Sigmoid colon (tissue), 7 donors: ENCODE results near the gene OTOGL. TPM values are rescaled to one million over a fixed set of nuclear protein-coding genes. Genes with fewer than 3 reads are reported as not detected.

ENCODE experiments used
- DNase-seq: peaks from one replicate; pipeline ENCODE4 v3.0.0-alpha.2; 2019
- H3K27ac ChIP-seq, 4 donors: fragments of 200-600 bp; sonication (generic); one replicate each; pipeline ENCODE4 v1.5.1; 2016 to 2019; ENCODE audit warnings: mild to moderate bottlenecking in 1 of 4
- H3K27me3 ChIP-seq, 3 donors: fragments of 200-600 bp; sonication (generic); one replicate each; pipeline ENCODE4 v1.5.1; 2019; ENCODE audit warnings: mild to moderate bottlenecking in 1 of 3
- H3K36me3 ChIP-seq, 4 donors: fragments of 200-600 bp; sonication (generic); one replicate each; pipeline ENCODE4 v1.5.1; 2016 to 2019
- H3K4me1 ChIP-seq, 4 donors: fragments of 200-600 bp; sonication (generic); one replicate each; pipeline ENCODE4 v1.5.1; 2017 to 2019
- H3K4me3 ChIP-seq, 4 donors: fragments of 200-600 bp; sonication (generic); one replicate each; pipeline ENCODE4 v1.5.1; 2017 to 2019; ENCODE audit warnings: mild to moderate bottlenecking in 2 of 4, moderate library complexity in 1 of 4
- H3K9me3 ChIP-seq, 4 donors: fragments of 200-600 bp in 3 of 4; sonication (generic) in 3 of 4; one replicate each; pipeline versions ENCODE4 v1.5.1 to v1.6.1; 2013 to 2019
- EP300 ChIP-seq, 4 donors: sonication (generic); formaldehyde crosslinking; IDR thresholded peaks; one replicate each; pipeline ENCODE4 v1.6.1; 2017; ENCODE audit warnings: antibody characterized with exemption in 4 of 4
- POLR2A ChIP-seq, 2 donors: fragments of 450-650 bp; IDR thresholded peaks; one replicate each; pipeline ENCODE4 v1.6.1; 2016; ENCODE audit warnings: antibody characterized with exemption in 2 of 2, mild to moderate bottlenecking in 2 of 2, moderate library complexity in 2 of 2
- POLR2AphosphoS5 ChIP-seq, 4 donors: sonication (generic); formaldehyde crosslinking; IDR thresholded peaks; one replicate each; pipeline ENCODE4 v1.6.1; 2017; ENCODE audit warnings: antibody characterized with exemption in 4 of 4
- WGBS, 2 donors: extraction: QIAGEN DNeasy Blood & Tissue Kit; methylation state at CpG; one replicate each; pipeline ENCODE4 v1.1.7; 2013; 5-methylcytosine and 5-hydroxymethylcytosine counted together
- intact Hi-C: fragments of 100-400 bp; cut with DNase I; formaldehyde crosslinking; loops from one replicate; pipeline ENCODE4 v1.15.1; 2023
- polyA plus RNA-seq, 3 donors: library from polyadenylated mRNA; stranded (reverse); fragments of 200-250 nt; gene quantifications; one replicate each; pipeline ENCODE4 v1.2.3, GENCODE V29; 2013
- total RNA-seq, 4 donors: library from RNA; depleted of rRNA; stranded (reverse); fragments of >200 nt; gene quantifications; one replicate each; pipeline ENCODE4 v1.1.0, GENCODE V29; 2016
- TF ChIP-seq, protein P1 (sequence below), 4 experiments: fragments of 450-650 bp in 3 of 4; fragments of 200-600 bp in 1 of 4; IDR thresholded peaks; one replicate each; pipeline ENCODE4 v1.5.1; 2016 to 2019; ENCODE audit warnings: antibody characterized with exemption in 4 of 4, mild to moderate bottlenecking in 3 of 4, moderate library complexity in 2 of 4
- donor health status: healthy with polysubstance abuse.
- donor health status: Bipolar disorder and iron deficiency.
- donor health status: healthy.

OTOGL gene
- total and polyA plus RNA-seq, 7 donors, result 0.07 to 4.7 (median 0.81) TPM; not detected in 2

GRCh38 chr12:80056232-80056631, 43.1 kb upstream of the OTOGL start:
- Histone ChIP-seq H3K27ac (peak overlapping the region in 1 of 4 donors; percentile 30), H3K4me3 (no peak overlapping the region), H3K27me3 (no peaks in the 10 kb centered on the region), H3K4me1 (peaks cover 0 to 56% (median 23%) of the 10 kb centered on the region in 4 donors), H3K36me3 (no peaks in the 10 kb centered on the region), H3K9me3 (no peaks in the 10 kb centered on the region)
- WGBS, 2 donors, result 85 to 86% methylated on average over 4 of the region's 4 CpGs
- DNase-seq, result no peak
- intact Hi-C loops, result no loop called here
- TF ChIP-seq, protein P1, sequence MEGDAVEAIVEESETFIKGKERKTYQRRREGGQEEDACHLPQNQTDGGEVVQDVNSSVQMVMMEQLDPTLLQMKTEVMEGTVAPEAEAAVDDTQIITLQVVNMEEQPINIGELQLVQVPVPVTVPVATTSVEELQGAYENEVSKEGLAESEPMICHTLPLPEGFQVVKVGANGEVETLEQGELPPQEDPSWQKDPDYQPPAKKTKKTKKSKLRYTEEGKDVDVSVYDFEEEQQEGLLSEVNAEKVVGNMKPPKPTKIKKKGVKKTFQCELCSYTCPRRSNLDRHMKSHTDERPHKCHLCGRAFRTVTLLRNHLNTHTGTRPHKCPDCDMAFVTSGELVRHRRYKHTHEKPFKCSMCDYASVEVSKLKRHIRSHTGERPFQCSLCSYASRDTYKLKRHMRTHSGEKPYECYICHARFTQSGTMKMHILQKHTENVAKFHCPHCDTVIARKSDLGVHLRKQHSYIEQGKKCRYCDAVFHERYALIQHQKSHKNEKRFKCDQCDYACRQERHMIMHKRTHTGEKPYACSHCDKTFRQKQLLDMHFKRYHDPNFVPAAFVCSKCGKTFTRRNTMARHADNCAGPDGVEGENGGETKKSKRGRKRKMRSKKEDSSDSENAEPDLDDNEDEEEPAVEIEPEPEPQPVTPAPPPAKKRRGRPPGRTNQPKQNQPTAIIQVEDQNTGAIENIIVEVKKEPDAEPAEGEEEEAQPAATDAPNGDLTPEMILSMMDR (IDR thresholded peaks at IDR 0.05), result no peak
- TF ChIP-seq POLR2AphosphoS5 (IDR thresholded peaks at IDR 0.05) (no peak), POLR2A (IDR thresholded peaks at IDR 0.05) (no peak), EP300 (IDR thresholded peaks at IDR 0.05) (no peak)

DNA sequence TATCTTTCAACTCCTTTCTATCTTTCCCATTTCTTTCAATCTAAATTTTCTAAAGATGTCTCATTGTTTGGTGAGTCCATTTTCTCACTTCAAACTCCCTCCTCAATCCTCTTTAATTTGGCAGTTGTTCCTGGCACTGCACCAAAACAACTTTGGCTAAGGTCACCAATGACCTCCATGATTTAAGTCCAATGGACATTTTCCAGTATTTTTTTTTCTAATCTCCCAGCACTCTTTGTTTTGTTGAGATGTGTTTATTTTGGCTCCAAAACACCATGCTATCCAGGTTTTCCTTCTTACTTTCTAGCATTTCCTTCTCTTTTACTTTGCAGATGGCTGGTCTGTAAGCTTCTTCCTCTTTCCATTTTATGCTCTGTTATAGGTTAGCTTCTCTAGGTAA, 42.5 kb upstream of the OTOGL start:
- TF ChIP-seq POLR2AphosphoS5 (IDR thresholded peaks at IDR 0.05), result peak in 1 of 4 donors; percentile 10
- no peak for TF ChIP-seq POLR2A (IDR thresholded peaks at IDR 0.05)
- H3K27ac ChIP-seq, result peak overlapping the region in 1 of 4 donors; percentile 30
- H3K4me3 ChIP-seq, result no peak overlapping the region
- peaks cover 0 to 53% (median 19%) of the 10 kb centered on the region in 4 donors for H3K4me1 ChIP-seq
- no peaks in the 10 kb centered on the region for H3K9me3 ChIP-seq
- H3K36me3 ChIP-seq, result no peaks in the 10 kb centered on the region
- H3K27me3 ChIP-seq, result no peaks in the 10 kb centered on the region
- intact Hi-C loops, result no loop called here
- DNase-seq, result no peak

- H3K36me3 ChIP-seq, result no peaks in the 10 kb centered on the region
- H3K9me3 ChIP-seq, result no peaks in the 10 kb centered on the region
- 79 to 80% methylated on average over 2 of the region's 2 CpGs for WGBS, 2 donors
- DNase-seq, result no peak
- H3K4me1 ChIP-seq, result peaks cover 0 to 46% (median 9%) of the 10 kb centered on the region in 4 donors
- no peaks in the 10 kb centered on the region for H3K27me3 ChIP-seq
- TF ChIP-seq POLR2A (IDR thresholded peaks at IDR 0.05) (no peak), EP300 (IDR thresholded peaks at IDR 0.05) (no peak), POLR2AphosphoS5 (IDR thresholded peaks at IDR 0.05) (no peak)
- TF ChIP-seq, protein P1 (IDR thresholded peaks at IDR 0.05), result no peak
- intact Hi-C loops, result no loop called here
- no peak overlapping the region for H3K27ac ChIP-seq
- no peak overlapping the region for H3K4me3 ChIP-seq
Measured at GRCh38 chr12:80058586-80058985, 40.8 kb upstream of the OTOGL start.

DNA sequence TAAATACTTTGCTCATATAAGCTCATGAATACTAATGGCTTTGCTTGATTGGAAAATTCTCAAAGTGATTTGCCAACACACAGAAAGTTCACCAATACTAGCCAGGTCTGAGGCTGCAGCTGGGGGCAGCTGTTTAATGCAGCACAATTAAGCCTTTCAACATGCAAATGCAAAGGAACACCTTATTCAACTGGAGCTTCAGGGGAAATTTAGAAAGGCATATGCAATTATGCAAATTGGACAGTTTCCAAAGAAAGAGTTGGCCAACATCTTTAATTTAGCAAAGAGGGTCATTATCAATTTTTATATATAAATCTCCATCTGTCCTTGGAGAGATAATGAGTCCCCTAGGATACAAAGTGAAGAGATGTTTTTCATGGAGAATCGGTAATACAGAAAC, 40.2 kb upstream of the OTOGL start:
- intact Hi-C loops, result no loop called here
- TF ChIP-seq EP300 (IDR thresholded peaks at IDR 0.05), result no peak
- no peak for TF ChIP-seq POLR2AphosphoS5 (IDR thresholded peaks at IDR 0.05)
- TF ChIP-seq, protein P1 (IDR thresholded peaks at IDR 0.05), result no peak
- no peak for TF ChIP-seq POLR2A (IDR thresholded peaks at IDR 0.05)
- 86 to 88% methylated on average over 1 of the region's 1 CpG for WGBS, 2 donors

GRCh38 chr12:80059875-80060274, 39.5 kb upstream of the OTOGL start:
- Histone ChIP-seq H3K4me3 (no peak overlapping the region), H3K9me3 (no peaks in the 10 kb centered on the region), H3K27me3 (no peaks in the 10 kb centered on the region), H3K27ac (no peak overlapping the region), H3K4me1 (peaks cover 0 to 47% (median 6%) of the 10 kb centered on the region in 4 donors), H3K36me3 (no peaks in the 10 kb centered on the region)
- no peak for DNase-seq
- TF ChIP-seq POLR2A (IDR thresholded peaks at IDR 0.05), result no peak
- no peak for TF ChIP-seq EP300 (IDR thresholded peaks at IDR 0.05)
- TF ChIP-seq, protein P1 (IDR thresholded peaks at IDR 0.05), result no peak
- no peak for TF ChIP-seq POLR2AphosphoS5 (IDR thresholded peaks at IDR 0.05)
- 67 to 93% methylated on average over 2 of the region's 2 CpGs for WGBS, 2 donors
- intact Hi-C loops, result no loop called here

More for the DNA sequence above, 40.2 kb upstream of the OTOGL start:
- peaks cover 0 to 46% (median 6%) of the 10 kb centered on the region in 4 donors for H3K4me1 ChIP-seq
- no peaks in the 10 kb centered on the region for H3K36me3 ChIP-seq
- no peaks in the 10 kb centered on the region for H3K9me3 ChIP-seq
- H3K27me3 ChIP-seq, result no peaks in the 10 kb centered on the region
- DNase-seq, result no peak
- no peak overlapping the region for H3K4me3 ChIP-seq
- H3K27ac ChIP-seq, result no peak overlapping the region
